GM23338 (cell line): ENCODE data around the gene TMEM213. TPM values are rescaled to one million over a fixed set of nuclear protein-coding genes. Genes with fewer than 3 reads are reported as not detected.

Source experiments
- ATAC-seq: fragments of 200-7000 bp; cut with Tn5 transposase; 3 replicates; pipeline ENCODE4 v1.9.1; 2020
- DNase-seq: peaks from one replicate; pipeline ENCODE4 v3.0.0-alpha.2; 2015; ENCODE audit warnings: low spot score
- H2AFZ ChIP-seq: fragments of 200-600 bp; sonication (generic); 2 replicates; pipeline ENCODE4 v1.8.0; 2016; ENCODE audit warnings: antibody characterized with exemption, mild to moderate bottlenecking, moderate library complexity
- H3F3A ChIP-seq: fragments of 200-600 bp; sonication (generic); replicated peaks from 2 replicates; pipeline ENCODE4 v1.8.0; 2017; ENCODE audit warnings: antibody characterized with exemption, mixed run types, low read depth
- H3K27ac ChIP-seq: fragments of 200-600 bp; sonication (generic); 2 replicates; pipeline ENCODE4 v1.6.1; 2016; ENCODE audit warnings: low read depth
- H3K27me3 ChIP-seq: fragments of 200-600 bp; sonication (generic); 2 replicates; pipeline ENCODE4 v1.8.0; 2016; ENCODE audit warnings: mild to moderate bottlenecking, mixed run types, moderate library complexity; ENCODE audit not compliant: insufficient read depth
- H3K36me3 ChIP-seq: fragments of 200-600 bp; sonication (generic); 2 replicates; pipeline ENCODE4 v1.8.0; 2016; ENCODE audit warnings: mild to moderate bottlenecking; ENCODE audit not compliant: insufficient read depth
- H3K4me1 ChIP-seq: fragments of 200-600 bp; sonication (generic); 2 replicates; pipeline ENCODE4 v1.8.0; 2016; ENCODE audit warnings: mild to moderate bottlenecking, moderate library complexity; ENCODE audit not compliant: insufficient read depth
- H3K4me2 ChIP-seq: fragments of 200-600 bp; sonication (generic); 2 replicates; pipeline ENCODE4 v1.7.1; 2017; ENCODE audit warnings: mixed run types
- H3K4me3 ChIP-seq: fragments of 200-600 bp; sonication (generic); 2 replicates; pipeline ENCODE4 v1.6.1; 2016; ENCODE audit warnings: mixed run types
- H3K79me2 ChIP-seq: fragments of 200-600 bp; sonication (generic); replicated peaks from 2 replicates; pipeline ENCODE4 v1.8.0; 2017; ENCODE audit warnings: mild to moderate bottlenecking; ENCODE audit not compliant: insufficient read depth
- H3K9me2 ChIP-seq: fragments of 200-600 bp; sonication (generic); 2 replicates; pipeline ENCODE4 v1.8.0; 2017; ENCODE audit not compliant: insufficient read depth
- H4K20me1 ChIP-seq: fragments of 200-600 bp; sonication (generic); replicated peaks from 2 replicates; pipeline ENCODE4 v1.8.0; 2017; ENCODE audit warnings: mild to moderate bottlenecking; ENCODE audit not compliant: insufficient read depth
- H3K27ac Mint-ChIP-seq: 2 replicates; pipeline ENCODE4 v1.8.0; 2020; ENCODE audit warnings: inconsistent platforms, mild to moderate bottlenecking, moderate library complexity, mixed read lengths
- H3K27me3 Mint-ChIP-seq: 3 replicates; pipeline ENCODE4 v1.8.0; 2022; ENCODE audit warnings: low read depth, mild to moderate bottlenecking, moderate library complexity, mixed read lengths, inconsistent platforms; ENCODE audit not compliant: insufficient read depth, poor library complexity
- H3K36me3 Mint-ChIP-seq: 3 replicates; pipeline ENCODE4 v1.8.0; 2021; ENCODE audit warnings: low read depth, mild to moderate bottlenecking, inconsistent platforms, moderate library complexity, mixed read lengths
- H3K4me1 Mint-ChIP-seq: 3 replicates; pipeline ENCODE4 v1.8.0; 2020; ENCODE audit warnings: mild to moderate bottlenecking, inconsistent platforms, mixed read lengths
- H3K4me3 Mint-ChIP-seq: 3 replicates; pipeline ENCODE4 v1.8.0; 2021; ENCODE audit warnings: moderate library complexity, mild to moderate bottlenecking, inconsistent platforms, mixed read lengths
- H3K9me3 Mint-ChIP-seq: 3 replicates; pipeline ENCODE4 v1.8.0; 2020; ENCODE audit warnings: moderate library complexity, mild to moderate bottlenecking, inconsistent platforms, mixed read lengths
- CREB1 ChIP-seq: fragments of 250-450 bp; sonication (Bioruptor Pico); IDR thresholded peaks from 2 replicates; pipeline ENCODE4 v1.5.0; 2020; ENCODE audit warnings: low read depth, mild to moderate bottlenecking, moderate library complexity
- EZH2 ChIP-seq: fragments of 200-600 bp; sonication (generic); IDR thresholded peaks from one replicate; pipeline ENCODE4 v1.8.0; 2017; ENCODE audit warnings: antibody characterized with exemption, mild to moderate bottlenecking, low read depth; ENCODE audit not compliant: unreplicated experiment
- EZH2phosphoT487 ChIP-seq: fragments of 200-600 bp; sonication (generic); IDR thresholded peaks from one replicate; pipeline ENCODE4 v1.8.1; 2018; ENCODE audit warnings: antibody characterized with exemption; ENCODE audit not compliant: unreplicated experiment
- JUNB ChIP-seq: IDR thresholded peaks from one replicate; pipeline ENCODE4 v1.6.1; 2016; ENCODE audit warnings: antibody characterized with exemption; ENCODE audit not compliant: unreplicated experiment
- NANOG ChIP-seq: IDR thresholded peaks from 2 replicates; pipeline ENCODE4 v1.6.1; 2016; ENCODE audit warnings: antibody characterized with exemption, borderline replicate concordance
- POLR2AphosphoS5 ChIP-seq: IDR thresholded peaks from 2 replicates; pipeline ENCODE4 v1.6.1; 2016; ENCODE audit warnings: antibody characterized with exemption, low read depth
- STAT1 ChIP-seq: IDR thresholded peaks from one replicate; pipeline ENCODE4 v1.6.1; 2016; ENCODE audit warnings: antibody characterized with exemption; ENCODE audit not compliant: unreplicated experiment
- ZNF114 ChIP-seq: fragments of 250-450 bp; sonication (Bioruptor Pico); IDR thresholded peaks from 2 replicates; pipeline ENCODE4 v1.5.0; 2020; ENCODE audit warnings: mild to moderate bottlenecking, moderate library complexity
- ZNF331 ChIP-seq: fragments of 250-450 bp; sonication (Bioruptor Pico); IDR thresholded peaks from 2 replicates; pipeline ENCODE4 v1.5.0; 2020; ENCODE audit warnings: low read depth, mild to moderate bottlenecking, moderate library complexity
- polyA plus RNA-seq: library from polyadenylated mRNA; unstranded; fragments of >200 nt; fragmentation: Nextera tagmentation; extraction: Ambion mirVana; gene quantifications from 2 replicates; pipeline ENCODE4 v1.2.1, GENCODE V29; 2016
- total RNA-seq: library from RNA; depleted of rRNA; stranded (reverse); fragments of >200 nt; shearing (Covaris generic); gene quantifications from 2 replicates; pipeline ENCODE4 v1.2.3, GENCODE V29; 2014
- TF ChIP-seq, protein P1 (sequence below): fragments of 250-450 bp; sonication (Bioruptor Pico); IDR thresholded peaks from 2 replicates; pipeline ENCODE4 v1.5.0; 2020; ENCODE audit warnings: mild to moderate bottlenecking, moderate library complexity
- TF ChIP-seq, protein P2 (sequence below): IDR thresholded peaks from one replicate; pipeline ENCODE4 v1.6.1; 2018; ENCODE audit warnings: antibody characterized with exemption; ENCODE audit not compliant: unreplicated experiment
- TF ChIP-seq, protein P3 (sequence below): IDR thresholded peaks from 2 replicates; pipeline ENCODE4 v1.6.1; 2016; ENCODE audit warnings: antibody characterized with exemption
- TF ChIP-seq, protein P4 (sequence below), 2 experiments: fragments of 200-600 bp in 1 of 2; sonication (generic) in 1 of 2; conservative IDR thresholded peaks; 2 replicates each; pipeline versions ENCODE4 v1.5.1 to v1.6.1; 2016 to 2017; ENCODE audit warnings: antibody characterized with exemption in 2 of 2, low read depth in 2 of 2, mild to moderate bottlenecking in 2 of 2, moderate library complexity in 1 of 2

TMEM213 gene
- total and polyA plus RNA-seq, 2 experiments from 2014 or later = 0.89 TPM; not detected in 1

DNA sequence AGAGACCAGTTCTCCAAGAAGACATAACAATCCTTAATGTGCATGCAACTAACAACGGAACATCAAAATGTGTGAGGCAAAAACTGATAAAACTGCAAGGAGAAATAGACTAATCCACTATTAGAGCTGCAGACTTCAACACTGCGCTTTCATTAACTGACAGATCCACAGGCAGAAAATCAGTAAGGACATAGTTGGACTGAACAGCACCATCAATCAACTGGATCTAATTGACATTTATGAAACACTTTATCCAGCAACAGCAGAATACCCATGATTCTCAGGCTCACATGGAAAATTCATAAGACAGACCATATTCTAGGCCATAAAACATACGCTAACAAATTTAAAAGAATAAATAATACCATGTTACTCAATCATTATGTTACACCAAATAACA, 21.8 kb downstream of the TMEM213 start:
- H3F3A ChIP-seq = no peaks in the 10 kb centered on the region
- H3K4me1 ChIP-seq = peaks cover 7% of the 10 kb centered on the region; the same call in 1 of the 2 replicates
- H3K4me2 ChIP-seq = no peak overlapping the region
- H3K27me3 ChIP-seq = no peaks in the 10 kb centered on the region
- TF ChIP-seq, protein P1, sequence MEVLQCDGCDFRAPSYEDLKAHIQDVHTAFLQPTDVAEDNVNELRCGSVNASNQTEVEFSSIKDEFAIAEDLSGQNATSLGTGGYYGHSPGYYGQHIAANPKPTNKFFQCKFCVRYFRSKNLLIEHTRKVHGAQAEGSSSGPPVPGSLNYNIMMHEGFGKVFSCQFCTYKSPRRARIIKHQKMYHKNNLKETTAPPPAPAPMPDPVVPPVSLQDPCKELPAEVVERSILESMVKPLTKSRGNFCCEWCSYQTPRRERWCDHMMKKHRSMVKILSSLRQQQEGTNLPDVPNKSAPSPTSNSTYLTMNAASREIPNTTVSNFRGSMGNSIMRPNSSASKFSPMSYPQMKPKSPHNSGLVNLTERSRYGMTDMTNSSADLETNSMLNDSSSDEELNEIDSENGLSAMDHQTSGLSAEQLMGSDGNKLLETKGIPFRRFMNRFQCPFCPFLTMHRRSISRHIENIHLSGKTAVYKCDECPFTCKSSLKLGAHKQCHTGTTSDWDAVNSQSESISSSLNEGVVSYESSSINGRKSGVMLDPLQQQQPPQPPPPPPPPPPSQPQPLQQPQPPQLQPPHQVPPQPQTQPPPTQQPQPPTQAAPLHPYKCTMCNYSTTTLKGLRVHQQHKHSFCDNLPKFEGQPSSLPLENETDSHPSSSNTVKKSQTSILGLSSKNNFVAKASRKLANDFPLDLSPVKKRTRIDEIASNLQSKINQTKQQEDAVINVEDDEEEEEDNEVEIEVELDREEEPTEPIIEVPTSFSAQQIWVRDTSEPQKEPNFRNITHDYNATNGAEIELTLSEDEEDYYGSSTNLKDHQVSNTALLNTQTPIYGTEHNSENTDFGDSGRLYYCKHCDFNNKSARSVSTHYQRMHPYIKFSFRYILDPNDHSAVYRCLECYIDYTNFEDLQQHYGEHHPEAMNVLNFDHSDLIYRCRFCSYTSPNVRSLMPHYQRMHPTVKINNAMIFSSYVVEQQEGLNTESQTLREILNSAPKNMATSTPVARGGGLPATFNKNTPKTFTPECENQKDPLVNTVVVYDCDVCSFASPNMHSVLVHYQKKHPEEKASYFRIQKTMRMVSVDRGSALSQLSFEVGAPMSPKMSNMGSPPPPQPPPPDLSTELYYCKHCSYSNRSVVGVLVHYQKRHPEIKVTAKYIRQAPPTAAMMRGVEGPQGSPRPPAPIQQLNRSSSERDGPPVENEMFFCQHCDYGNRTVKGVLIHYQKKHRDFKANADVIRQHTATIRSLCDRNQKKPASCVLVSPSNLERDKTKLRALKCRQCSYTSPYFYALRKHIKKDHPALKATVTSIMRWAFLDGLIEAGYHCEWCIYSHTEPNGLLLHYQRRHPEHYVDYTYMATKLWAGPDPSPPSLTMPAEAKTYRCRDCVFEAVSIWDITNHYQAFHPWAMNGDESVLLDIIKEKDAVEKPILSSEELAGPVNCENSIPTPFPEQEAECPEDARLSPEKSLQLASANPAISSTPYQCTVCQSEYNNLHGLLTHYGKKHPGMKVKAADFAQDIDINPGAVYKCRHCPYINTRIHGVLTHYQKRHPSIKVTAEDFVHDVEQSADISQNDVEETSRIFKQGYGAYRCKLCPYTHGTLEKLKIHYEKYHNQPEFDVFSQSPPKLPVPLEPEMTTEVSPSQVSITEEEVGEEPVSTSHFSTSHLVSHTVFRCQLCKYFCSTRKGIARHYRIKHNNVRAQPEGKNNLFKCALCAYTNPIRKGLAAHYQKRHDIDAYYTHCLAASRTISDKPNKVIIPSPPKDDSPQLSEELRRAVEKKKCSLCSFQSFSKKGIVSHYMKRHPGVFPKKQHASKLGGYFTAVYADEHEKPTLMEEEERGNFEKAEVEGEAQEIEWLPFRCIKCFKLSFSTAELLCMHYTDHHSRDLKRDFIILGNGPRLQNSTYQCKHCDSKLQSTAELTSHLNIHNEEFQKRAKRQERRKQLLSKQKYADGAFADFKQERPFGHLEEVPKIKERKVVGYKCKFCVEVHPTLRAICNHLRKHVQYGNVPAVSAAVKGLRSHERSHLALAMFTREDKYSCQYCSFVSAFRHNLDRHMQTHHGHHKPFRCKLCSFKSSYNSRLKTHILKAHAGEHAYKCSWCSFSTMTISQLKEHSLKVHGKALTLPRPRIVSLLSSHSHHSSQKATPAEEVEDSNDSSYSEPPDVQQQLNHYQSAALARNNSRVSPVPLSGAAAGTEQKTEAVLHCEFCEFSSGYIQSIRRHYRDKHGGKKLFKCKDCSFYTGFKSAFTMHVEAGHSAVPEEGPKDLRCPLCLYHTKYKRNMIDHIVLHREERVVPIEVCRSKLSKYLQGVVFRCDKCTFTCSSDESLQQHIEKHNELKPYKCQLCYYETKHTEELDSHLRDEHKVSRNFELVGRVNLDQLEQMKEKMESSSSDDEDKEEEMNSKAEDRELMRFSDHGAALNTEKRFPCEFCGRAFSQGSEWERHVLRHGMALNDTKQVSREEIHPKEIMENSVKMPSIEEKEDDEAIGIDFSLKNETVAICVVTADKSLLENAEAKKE (CRISPR knock-in tag) = no peak
- TF ChIP-seq STAT1 (no peak), EZH2 (no peak), CREB1 (CRISPR knock-in tag) (no peak), ZNF331 (CRISPR knock-in tag) (no peak), POLR2AphosphoS5 (no peak), JUNB (no peak), EZH2phosphoT487 (no peak), NANOG (no peak), ZNF114 (CRISPR knock-in tag) (no peak)
- TF ChIP-seq, protein P2, sequence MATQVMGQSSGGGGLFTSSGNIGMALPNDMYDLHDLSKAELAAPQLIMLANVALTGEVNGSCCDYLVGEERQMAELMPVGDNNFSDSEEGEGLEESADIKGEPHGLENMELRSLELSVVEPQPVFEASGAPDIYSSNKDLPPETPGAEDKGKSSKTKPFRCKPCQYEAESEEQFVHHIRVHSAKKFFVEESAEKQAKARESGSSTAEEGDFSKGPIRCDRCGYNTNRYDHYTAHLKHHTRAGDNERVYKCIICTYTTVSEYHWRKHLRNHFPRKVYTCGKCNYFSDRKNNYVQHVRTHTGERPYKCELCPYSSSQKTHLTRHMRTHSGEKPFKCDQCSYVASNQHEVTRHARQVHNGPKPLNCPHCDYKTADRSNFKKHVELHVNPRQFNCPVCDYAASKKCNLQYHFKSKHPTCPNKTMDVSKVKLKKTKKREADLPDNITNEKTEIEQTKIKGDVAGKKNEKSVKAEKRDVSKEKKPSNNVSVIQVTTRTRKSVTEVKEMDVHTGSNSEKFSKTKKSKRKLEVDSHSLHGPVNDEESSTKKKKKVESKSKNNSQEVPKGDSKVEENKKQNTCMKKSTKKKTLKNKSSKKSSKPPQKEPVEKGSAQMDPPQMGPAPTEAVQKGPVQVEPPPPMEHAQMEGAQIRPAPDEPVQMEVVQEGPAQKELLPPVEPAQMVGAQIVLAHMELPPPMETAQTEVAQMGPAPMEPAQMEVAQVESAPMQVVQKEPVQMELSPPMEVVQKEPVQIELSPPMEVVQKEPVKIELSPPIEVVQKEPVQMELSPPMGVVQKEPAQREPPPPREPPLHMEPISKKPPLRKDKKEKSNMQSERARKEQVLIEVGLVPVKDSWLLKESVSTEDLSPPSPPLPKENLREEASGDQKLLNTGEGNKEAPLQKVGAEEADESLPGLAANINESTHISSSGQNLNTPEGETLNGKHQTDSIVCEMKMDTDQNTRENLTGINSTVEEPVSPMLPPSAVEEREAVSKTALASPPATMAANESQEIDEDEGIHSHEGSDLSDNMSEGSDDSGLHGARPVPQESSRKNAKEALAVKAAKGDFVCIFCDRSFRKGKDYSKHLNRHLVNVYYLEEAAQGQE = no peak
- TF ChIP-seq, protein P3, sequence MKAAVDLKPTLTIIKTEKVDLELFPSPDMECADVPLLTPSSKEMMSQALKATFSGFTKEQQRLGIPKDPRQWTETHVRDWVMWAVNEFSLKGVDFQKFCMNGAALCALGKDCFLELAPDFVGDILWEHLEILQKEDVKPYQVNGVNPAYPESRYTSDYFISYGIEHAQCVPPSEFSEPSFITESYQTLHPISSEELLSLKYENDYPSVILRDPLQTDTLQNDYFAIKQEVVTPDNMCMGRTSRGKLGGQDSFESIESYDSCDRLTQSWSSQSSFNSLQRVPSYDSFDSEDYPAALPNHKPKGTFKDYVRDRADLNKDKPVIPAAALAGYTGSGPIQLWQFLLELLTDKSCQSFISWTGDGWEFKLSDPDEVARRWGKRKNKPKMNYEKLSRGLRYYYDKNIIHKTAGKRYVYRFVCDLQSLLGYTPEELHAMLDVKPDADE = no peak
- TF ChIP-seq, protein P4, sequence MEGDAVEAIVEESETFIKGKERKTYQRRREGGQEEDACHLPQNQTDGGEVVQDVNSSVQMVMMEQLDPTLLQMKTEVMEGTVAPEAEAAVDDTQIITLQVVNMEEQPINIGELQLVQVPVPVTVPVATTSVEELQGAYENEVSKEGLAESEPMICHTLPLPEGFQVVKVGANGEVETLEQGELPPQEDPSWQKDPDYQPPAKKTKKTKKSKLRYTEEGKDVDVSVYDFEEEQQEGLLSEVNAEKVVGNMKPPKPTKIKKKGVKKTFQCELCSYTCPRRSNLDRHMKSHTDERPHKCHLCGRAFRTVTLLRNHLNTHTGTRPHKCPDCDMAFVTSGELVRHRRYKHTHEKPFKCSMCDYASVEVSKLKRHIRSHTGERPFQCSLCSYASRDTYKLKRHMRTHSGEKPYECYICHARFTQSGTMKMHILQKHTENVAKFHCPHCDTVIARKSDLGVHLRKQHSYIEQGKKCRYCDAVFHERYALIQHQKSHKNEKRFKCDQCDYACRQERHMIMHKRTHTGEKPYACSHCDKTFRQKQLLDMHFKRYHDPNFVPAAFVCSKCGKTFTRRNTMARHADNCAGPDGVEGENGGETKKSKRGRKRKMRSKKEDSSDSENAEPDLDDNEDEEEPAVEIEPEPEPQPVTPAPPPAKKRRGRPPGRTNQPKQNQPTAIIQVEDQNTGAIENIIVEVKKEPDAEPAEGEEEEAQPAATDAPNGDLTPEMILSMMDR (conservative IDR thresholded peaks at IDR 0.05; ENCODE audit: low read depth in 2 of 2) = no peak
- ATAC-seq (no peak), DNase-seq (no peak)
- H2AFZ ChIP-seq = no peak overlapping the region
- no peak overlapping the region for H3K27ac Mint-ChIP-seq
- peaks cover 12% of the 10 kb centered on the region; the same call in 2 of the 3 replicates for H3K4me1 Mint-ChIP-seq
- no peaks in the 10 kb centered on the region for H3K36me3 Mint-ChIP-seq
- H3K9me2 ChIP-seq = 0 out of 2 replicates have a peak, but pooled peaks cover 3% of the 10 kb centered on the region
- H3K79me2 ChIP-seq = no peaks in the 10 kb centered on the region
- no peak overlapping the region for H3K27ac ChIP-seq
- H3K27me3 Mint-ChIP-seq = peaks cover 3% of the 10 kb centered on the region
- H3K4me3 ChIP-seq = no peak overlapping the region
- H3K9me3 Mint-ChIP-seq = no peaks in the 10 kb centered on the region
- no peaks in the 10 kb centered on the region for H3K36me3 ChIP-seq
- no peak overlapping the region for H3K4me3 Mint-ChIP-seq
- no peaks in the 10 kb centered on the region for H4K20me1 ChIP-seq
